ENCODE measurements around the gene MEN1. TPM values are rescaled to one million over a fixed set of nuclear protein-coding genes. Genes with fewer than 3 reads are reported as not detected.

The MEN1 gene
- total RNA-seq, 1 experiment from 2014 or later = 18.6 TPM

DNA sequence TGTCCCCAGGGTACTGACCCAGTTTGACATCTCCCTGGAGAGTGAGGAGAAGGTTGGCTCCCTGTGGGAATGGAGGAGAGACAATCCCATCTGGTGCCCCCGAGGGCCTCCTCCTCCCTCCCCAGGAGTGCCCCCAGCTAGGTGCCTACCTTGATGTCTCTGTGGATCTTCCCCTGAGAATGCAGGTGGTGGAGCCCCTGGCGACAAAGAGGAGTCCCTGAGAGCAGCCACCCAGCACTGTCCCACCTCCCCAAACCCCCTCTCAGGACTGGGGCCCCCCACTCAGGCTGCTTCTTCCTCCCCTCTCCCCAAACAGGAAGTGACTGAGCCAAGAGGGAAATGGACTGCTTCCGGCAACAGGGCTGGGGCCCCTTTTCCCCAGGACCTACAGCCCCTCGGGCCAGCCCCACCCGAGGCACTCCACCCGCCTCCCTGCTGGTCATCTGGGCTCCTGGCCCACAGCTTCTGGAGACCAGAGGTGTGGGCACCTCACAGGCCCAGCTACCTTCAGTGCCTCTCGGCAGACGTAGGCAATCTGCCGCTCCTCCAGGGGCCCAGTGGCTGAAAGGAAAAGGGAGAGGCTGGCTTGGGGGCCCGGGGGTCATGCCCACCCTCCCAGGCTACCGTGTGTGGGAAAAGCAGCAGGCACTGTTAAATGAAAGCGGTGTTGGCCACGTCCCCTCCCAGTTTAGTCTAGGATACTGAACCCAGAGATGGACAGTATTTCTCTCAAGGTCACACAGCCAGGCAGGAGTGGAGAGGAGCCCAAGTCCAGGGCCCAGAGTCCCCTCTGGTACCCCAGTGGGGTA is 8.6 kb downstream of the MEN1 start:
- DNase-seq (ENCODE audit: low read depth) = no peak

- no peak for DNase-seq (ENCODE audit: low read depth)
Measured at GRCh38 chr11:64801158-64801464, 9.2 kb downstream of the MEN1 start.

DNA sequence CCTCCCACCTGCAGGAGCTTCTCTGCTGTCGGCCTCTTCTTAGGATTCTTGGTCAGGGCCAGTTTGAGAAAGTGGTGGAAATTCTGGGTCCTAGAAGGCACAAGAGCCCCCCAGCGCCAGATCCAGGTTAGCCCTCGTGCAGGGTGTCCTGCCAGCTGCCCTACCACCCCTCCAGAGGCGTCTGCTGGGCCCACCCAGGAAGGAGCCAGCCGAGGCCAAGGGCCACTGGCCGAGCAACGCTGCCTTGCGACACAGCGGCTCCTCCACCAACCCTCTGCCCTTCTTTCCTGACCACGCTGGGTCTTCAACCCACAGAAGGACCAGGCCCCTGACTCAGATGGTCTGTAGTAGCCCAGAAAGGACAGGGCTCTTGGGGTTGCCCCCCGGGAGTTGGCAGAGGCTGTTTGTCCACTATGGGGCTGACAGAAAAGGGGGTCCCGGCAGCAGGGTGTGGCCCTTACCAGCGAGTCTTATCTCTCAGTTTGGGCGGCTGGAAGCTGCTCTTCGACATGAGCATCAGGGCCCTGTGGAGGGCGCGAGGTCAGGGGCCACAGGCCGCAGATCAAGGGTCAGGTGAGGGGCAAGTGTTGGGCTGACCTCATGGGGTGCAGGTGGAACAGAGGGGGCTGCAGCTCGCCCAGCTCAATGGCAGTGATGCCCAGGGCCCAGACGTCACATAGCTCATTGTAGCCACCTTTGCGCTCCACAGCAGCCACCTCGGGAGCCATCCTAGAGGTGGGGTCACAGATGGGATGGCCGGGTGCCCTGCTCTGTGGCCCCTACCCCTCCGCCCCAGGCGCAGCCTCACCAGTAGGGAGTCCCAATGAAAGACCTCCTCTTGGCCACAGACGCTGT is 9.8 kb downstream of the MEN1 start:
- DNase-seq (ENCODE audit: low read depth) = no peak

GRCh38 chr11:64799623-64800302 is 10.6 kb downstream of the MEN1 start:
- peak; percentile 14 for DNase-seq (ENCODE audit: low read depth)

GRCh38 chr11:64799256-64799622 is 11.1 kb downstream of the MEN1 start:
- no peak for DNase-seq (ENCODE audit: low read depth)

DNA sequence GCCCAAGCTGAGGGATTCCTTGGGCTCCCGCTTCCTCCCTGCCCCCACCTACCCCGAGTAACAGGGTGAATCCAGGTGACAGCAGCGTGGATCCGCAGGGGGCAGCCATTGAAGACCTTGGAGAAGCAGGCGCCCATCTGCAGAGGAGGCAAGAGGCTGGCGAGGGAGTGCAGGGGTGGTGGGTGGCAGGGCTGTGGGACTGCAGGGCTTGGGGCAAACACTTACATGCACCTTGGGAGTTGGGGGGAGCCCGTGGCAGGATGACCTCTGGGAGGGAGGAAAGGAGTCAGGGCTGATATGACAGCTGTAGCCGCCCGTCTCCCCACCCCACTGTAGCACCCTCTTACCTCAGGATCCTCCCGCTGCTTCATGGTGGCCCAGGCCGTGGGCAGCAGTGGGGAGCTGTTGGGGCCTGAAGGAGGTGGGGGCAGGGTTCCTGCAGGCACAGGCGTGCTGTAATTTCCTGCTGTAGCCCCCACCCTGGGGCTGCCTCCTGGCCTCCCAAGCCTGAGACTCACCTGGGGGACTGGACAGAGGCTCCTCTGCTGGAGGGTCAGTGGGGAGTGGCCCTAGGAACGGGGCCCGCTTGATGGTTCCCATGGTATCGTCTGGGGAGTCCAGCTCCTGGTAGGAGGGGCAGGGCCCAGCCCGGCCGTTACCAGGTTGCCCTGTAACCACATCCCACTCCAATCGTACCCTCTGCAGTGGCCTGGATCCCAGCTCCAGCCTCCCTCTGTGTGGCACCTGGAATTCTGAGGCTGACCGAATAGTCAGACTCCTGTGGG is 13.4 kb downstream of the MEN1 start:
- DNase-seq (ENCODE audit: low read depth) = no peak

GRCh38 chr11:64796047-64796756 is 14.1 kb downstream of the MEN1 start:
- DNase-seq (ENCODE audit: low read depth) = no peak

DNA sequence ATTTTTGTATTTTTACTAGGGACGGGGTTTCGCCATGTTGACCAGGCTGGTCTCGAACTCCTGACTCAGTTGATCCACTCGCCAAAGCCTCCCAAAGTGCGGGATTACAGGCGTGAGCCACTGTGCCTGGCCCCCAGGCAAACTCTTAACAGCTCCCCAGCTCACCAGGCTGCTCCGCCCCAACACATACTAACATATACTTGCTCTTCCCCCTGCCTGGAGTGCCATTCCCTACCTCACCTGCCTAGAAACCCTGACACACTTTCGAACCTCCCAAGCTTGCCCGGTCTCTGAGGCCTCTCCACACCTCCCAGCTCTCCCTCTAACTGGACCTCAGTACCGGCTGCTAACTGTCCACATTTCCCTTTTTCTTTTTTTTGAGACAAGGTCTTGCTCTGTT is 15.8 kb downstream of the MEN1 start:
- no peak for DNase-seq (ENCODE audit: low read depth)

DNA sequence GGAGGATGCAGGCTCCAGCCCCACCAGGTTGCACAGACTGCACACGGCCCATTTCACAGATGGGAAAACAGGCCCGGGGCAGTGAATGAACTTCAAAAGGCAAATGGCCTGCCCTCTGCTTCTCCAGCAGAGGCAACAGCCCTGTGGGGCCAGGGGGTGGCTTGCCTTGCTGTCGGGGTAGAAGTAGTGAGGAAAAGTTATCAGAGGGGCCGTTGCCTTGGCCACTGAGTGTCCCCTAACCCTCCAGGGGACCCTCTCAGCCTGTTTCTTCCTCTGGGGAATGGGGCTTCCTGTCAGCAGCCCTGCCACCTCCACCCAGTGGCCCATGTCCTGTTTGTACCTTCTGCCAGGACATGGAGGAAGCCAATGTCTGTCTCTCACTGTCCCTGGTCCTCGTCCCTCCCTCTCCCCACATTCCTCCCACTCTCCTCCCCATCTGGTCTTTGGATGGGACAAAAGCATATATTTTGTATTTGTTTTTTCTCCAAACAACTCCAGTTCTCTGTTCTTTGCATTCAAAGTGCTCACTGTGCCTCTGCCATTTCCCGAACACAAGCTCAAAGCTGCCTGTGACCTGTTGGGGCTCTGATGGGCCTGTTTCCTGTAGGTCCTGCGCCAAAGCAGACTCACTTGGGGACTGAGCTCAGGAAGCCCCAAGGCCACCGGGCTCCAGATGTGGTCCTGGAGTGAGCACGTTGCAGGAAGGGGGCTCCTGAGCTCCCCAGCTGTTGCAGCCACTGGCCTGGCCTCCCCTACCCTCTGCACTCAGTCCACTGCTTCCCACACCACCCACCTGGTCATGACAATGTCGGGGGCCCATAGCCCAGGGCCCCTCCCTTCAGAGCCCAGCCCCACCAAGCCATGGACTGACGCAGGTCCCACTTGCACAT is 16.8 kb downstream of the MEN1 start:
- no peak for DNase-seq (ENCODE audit: low read depth)

DNA sequence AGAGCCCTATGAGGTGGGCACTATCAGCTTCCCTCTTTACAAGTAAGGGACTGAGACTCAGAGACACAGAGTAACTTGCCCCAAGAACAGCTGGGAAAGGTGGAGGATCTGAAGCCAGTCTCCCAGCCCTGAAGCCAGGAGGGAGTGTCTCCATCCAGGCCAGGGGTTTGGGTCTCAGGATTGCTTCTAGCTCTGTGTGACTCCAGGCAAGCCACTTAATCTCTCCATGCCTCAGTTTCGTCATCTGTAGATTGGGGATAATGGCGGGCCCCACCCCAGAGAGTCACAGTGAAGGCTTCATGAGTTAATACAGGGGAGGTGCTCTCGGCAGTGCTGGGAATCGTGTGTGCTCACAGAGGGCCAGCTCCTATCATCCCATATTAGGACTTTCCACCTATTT is 17.9 kb downstream of the MEN1 start:
- DNase-seq (ENCODE audit: low read depth) = no peak

GRCh38 chr11:64791781-64792291 is 18.5 kb downstream of the MEN1 start:
- DNase-seq (ENCODE audit: low read depth) = no peak

DNA sequence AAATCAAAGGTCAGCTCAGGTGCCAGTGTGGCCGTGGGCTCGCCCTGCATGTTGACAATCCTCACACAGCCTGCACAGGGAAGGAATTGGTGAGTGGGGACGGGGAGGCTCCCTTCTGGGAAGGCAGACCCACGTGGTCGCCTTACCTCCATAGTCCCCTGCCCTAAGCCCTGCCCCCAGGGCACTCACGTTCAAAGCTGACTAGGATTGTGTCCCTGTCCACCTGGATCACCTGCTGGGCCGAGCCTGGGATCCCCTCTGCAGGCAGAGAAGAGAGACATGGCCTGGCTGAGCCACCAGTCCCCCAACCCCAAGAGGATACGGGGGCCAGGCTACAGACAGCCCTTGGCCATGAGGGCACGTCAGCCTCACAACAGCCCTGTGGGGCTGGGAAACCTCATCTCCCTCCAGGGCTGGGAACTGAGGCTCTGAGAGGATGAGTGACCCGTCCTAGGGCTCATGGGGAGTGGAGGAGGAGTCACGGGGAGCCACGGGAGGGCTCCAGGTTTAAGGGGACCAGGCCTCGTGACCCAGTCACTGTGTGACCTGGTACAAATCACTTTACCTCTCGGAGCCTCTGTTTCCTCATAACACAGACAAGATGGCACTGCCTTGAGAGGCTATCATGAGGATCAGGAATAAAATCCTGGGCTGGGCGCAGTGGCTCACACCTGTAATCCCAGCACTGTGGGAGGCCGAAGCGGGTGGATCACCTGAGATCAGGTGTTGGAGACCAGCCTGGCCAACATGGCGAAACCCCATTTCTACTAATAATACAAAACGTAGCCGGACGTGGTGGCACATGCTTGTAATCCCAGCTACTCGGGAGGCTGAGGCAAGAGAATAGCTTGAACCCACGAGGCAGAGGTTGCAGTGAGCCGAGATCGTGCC is 19.9 kb downstream of the MEN1 start:
- DNase-seq (ENCODE audit: low read depth) = no peak

GRCh38 chr11:64789331-64790204 is 20.8 kb downstream of the MEN1 start:
- DNase-seq (ENCODE audit: low read depth) = no peak

- DNase-seq (ENCODE audit: low read depth) = no peak
Measured at GRCh38 chr11:64788321-64789215, 21.8 kb downstream of the MEN1 start.

DNA sequence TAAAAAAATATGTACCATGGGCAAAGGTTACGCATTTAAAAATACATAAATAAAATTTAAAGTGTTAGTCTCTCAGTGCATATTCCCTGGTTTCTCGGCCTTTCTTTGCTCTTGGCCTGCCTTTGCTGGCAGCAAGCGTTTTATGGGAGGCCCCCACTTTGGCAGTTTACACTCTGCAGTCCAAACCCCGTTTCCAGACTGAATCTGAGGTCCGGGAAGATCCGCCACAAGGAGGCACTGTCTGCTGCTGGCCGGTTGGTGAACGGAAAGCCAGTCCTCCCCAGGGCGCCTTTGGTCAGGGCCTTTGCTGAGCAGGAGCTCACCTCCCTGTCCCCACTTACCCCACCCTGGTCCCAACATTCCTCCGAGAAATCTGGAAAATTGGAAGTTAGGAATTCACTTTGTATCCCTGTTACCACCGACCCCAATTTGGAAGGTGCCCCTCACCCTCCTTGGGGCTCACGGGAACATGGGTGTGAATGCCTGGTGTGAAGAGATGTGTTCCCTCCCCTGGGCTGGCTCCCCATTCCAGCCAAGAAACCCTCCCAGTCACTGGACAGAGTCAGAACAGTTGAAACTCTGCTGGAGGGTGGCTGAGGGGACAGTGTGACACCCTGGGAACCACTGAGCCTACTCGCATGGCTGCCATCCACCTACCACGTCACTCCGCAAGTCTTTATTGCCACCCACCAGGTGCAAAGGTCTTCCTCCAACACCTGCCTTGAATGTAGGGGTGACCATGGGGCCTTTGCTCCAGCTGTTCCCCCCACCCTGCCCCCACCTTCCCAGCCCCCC is 22.6 kb downstream of the MEN1 start:
- DNase-seq (ENCODE audit: low read depth) = peak; percentile 27

GRCh38 chr11:64786308-64786707 is 24.0 kb downstream of the MEN1 start:
- no peak for DNase-seq (ENCODE audit: low read depth)

Measured in M059J (cell line).